GM18909 (cell line): ENCODE measurements around the gene CRIP1.

ENCODE experiments used
- ATAC-seq: cut with Tn5 transposase; IDR thresholded peaks from one replicate; pipeline ENCODE4 v1.9.1; 2021; ENCODE audit warnings: mild to moderate bottlenecking; ENCODE audit not compliant: unreplicated experiment, poor library complexity

The CRIP1 gene

GRCh38 chr14:105486163-105486973 lies at the start of gene CRIP1:
CRIP1 (plus strand) TSS chr14:105486886; CDS start chr14:105487260, 374 bp downstream.
- ATAC-seq: no peak

GRCh38 chr14:105436891-105437722 lies 49.6 kb upstream of the CRIP1 start:
- no peak for ATAC-seq

- ATAC-seq: no peak
Observed at GRCh38 chr14:105437723-105438500, 48.8 kb upstream of the CRIP1 start.

- no peak for ATAC-seq
Observed at GRCh38 chr14:105439179-105439578, 47.5 kb upstream of the CRIP1 start.

- ATAC-seq: no peak
Observed at GRCh38 chr14:105439710-105440553, 46.8 kb upstream of the CRIP1 start.

- ATAC-seq: no peak
Observed at GRCh38 chr14:105440554-105440900, 46.2 kb upstream of the CRIP1 start.

GRCh38 chr14:105440992-105441391 lies 45.7 kb upstream of the CRIP1 start:
- no peak for ATAC-seq

GRCh38 chr14:105442125-105442524 lies 44.6 kb upstream of the CRIP1 start:
- ATAC-seq: no peak

- no peak for ATAC-seq
Observed at GRCh38 chr14:105442834-105443233, 43.9 kb upstream of the CRIP1 start.

GRCh38 chr14:105444859-105445258 lies 41.8 kb upstream of the CRIP1 start:
- no peak for ATAC-seq

- ATAC-seq: no peak
Observed at GRCh38 chr14:105445290-105445689, 41.4 kb upstream of the CRIP1 start.

GRCh38 chr14:105445901-105446845 lies 40.5 kb upstream of the CRIP1 start:
- no peak for ATAC-seq

GRCh38 chr14:105446971-105447370 lies 39.7 kb upstream of the CRIP1 start:
- no peak for ATAC-seq

- no peak for ATAC-seq
Observed at GRCh38 chr14:105447651-105448640, 38.7 kb upstream of the CRIP1 start.

- ATAC-seq: no peak
Observed at GRCh38 chr14:105448706-105449111, 38.0 kb upstream of the CRIP1 start.

- ATAC-seq: no peak
Observed at GRCh38 chr14:105449276-105450122, 37.2 kb upstream of the CRIP1 start.

- no peak for ATAC-seq
Observed at GRCh38 chr14:105450123-105450505, 36.6 kb upstream of the CRIP1 start.
